ENCODE data around the gene FAM120A.

The FAM120A gene

DNA sequence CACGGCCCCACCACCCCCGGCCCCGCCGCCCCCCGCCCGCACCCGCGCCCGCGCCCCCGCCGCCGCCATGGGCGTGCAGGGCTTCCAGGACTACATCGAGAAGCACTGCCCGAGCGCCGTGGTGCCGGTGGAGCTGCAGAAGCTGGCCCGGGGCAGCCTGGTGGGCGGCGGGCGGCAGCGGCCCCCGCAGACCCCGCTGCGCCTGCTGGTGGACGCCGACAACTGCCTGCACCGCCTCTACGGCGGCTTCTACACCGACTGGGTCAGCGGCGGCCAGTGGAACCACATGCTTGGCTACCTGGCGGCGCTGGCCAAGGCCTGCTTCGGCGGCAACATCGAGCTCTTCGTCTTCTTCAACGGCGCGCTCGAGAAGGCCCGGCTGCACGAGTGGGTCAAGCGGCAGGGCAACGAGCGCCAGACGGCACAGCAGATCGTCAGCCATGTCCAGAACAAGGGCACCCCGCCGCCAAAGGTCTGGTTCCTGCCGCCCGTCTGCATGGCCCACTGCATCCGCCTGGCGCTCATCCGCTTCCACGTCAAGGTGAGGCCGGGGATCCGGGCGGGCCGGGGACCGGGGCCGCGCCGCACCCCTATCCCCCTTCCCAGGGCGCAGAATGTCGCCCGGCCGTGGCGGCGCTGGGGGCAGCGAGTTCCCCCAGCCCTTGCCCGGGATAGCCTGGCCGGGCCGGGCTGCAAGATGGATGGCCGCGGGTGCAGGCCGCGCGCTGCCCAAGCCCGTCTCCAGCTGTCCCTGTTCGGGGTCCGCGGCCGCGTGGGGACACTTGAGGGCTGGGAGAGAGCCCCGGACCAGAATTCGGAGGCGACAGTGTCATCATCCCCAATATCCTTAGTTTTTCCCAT lies 594 bp downstream of the FAM120A start:
- Histone ChIP-seq H3K36me3 (ENCODE audit: control insufficient read depth, insufficient read depth, low read length) (peaks cover 25% of the 10 kb centered on the region), H3K27me3 (ENCODE audit: control insufficient read depth, insufficient read depth, low read length) (no peaks in the 10 kb centered on the region), H3K9ac (ENCODE audit: low read depth, low read length) (peak overlapping the region; percentile 76), H3K4me3 (ENCODE audit: low read depth, low read length) (peak overlapping the region; percentile 86), H3K4me1 (ENCODE audit: control insufficient read depth, insufficient read depth, low read length) (peaks cover 17% of the 10 kb centered on the region), H3K27ac (ENCODE audit: low read depth, low read length) (peak overlapping the region; percentile 86), H3K9me3 (ENCODE audit: control insufficient read depth, insufficient read depth, low read length) (no peaks in the 10 kb centered on the region)

DNA sequence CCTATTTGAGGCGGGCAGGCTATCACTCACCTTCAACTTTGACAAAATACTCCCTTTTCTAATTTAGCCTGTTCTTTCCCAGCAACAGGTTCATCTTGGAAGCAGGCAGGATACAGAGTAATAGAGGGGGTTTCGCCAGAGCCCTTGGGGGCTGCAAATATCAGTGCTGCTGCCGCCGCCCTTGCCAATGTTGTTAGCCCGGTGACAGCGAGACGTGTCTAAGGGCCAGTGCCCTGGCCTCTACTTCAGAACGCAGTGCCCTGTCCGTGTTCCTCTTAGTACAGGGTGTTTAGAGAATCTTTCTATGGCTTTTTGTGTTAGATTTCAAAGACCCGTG lies 1.2 kb downstream of the FAM120A start:
- H3K4me3 ChIP-seq (ENCODE audit: low read depth, low read length): peak overlapping the region; percentile 86
- H3K9me3 ChIP-seq (ENCODE audit: control insufficient read depth, insufficient read depth, low read length): no peaks in the 10 kb centered on the region
- peaks cover 17% of the 10 kb centered on the region for H3K4me1 ChIP-seq (ENCODE audit: control insufficient read depth, insufficient read depth, low read length)
- peak overlapping the region; percentile 76; the same call in 1 of the 2 replicates for H3K9ac ChIP-seq (ENCODE audit: low read depth, low read length)
- H3K36me3 ChIP-seq (ENCODE audit: control insufficient read depth, insufficient read depth, low read length): peaks cover 19% of the 10 kb centered on the region
- no peaks in the 10 kb centered on the region for H3K27me3 ChIP-seq (ENCODE audit: control insufficient read depth, insufficient read depth, low read length)
- peak overlapping the region; percentile 86 for H3K27ac ChIP-seq (ENCODE audit: low read depth, low read length)

DNA sequence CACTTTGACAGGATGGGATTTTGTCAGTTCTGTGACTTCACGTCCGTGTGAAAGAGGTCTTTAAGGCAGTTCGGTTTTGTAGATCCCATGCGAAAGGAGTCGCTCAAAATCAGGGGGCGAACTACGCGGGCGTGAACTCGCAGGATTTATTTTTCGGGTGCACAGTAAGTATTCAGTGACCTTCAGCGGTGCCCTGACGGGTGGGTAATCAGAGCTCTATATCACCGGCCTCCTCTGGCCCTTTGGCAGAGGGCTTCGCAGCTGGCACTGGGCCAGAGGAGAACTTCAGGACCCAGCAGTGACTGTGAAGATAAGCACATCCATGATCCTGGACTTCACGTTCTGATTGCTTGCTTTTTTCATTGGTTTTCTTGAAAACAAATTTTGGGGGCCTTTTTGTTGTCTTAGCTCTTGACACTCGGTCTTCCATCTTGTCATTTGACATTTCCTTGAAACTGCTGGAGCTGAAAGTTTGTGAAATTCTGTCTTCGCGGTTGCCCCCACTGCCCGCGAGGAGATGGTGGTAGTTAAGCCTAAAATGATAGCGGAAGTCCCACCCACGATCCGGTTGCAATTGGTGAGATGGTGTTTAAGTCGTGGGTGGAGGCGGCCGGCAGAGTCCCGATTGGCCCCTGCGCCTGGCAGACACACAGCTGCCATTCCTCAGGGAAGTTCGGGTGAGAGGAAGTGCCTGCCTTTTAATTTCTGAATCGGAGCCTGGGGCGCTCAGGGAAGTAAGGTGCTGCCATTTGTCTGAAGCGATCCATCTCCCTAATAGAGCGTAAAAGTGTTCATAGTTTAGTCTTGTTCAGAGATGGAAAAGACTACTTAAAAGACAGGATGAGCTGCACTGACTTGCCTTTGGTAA lies 1.8 kb downstream of the FAM120A start, which contains the start of gene FAM120AOS:
FAM120AOS (minus strand) TSS at position 535 of the 868 bp plus-strand sequence. CDS start 872 bp downstream, outside the sequence.
- peak within 1 kb of the TSS; percentile 86 for H3K27ac ChIP-seq (ENCODE audit: low read depth, low read length)
- H3K36me3 ChIP-seq (ENCODE audit: control insufficient read depth, insufficient read depth, low read length): peaks cover 13% of the 10 kb centered on the region
- peak within 1 kb of the TSS; percentile 76 for H3K9ac ChIP-seq (ENCODE audit: low read depth, low read length)
- no peaks in the 10 kb centered on the region for H3K27me3 ChIP-seq (ENCODE audit: control insufficient read depth, insufficient read depth, low read length)
- H3K4me1 ChIP-seq (ENCODE audit: control insufficient read depth, insufficient read depth, low read length): peaks cover 21% of the 10 kb centered on the region
- peak within 1 kb of the TSS; percentile 86 for H3K4me3 ChIP-seq (ENCODE audit: low read depth, low read length)
- no peaks in the 10 kb centered on the region for H3K9me3 ChIP-seq (ENCODE audit: control insufficient read depth, insufficient read depth, low read length)

- H3K4me3 ChIP-seq (ENCODE audit: low read depth, low read length): no peak overlapping the region
- no peaks in the 10 kb centered on the region for H3K9me3 ChIP-seq (ENCODE audit: control insufficient read depth, insufficient read depth, low read length)
- peaks cover 37% of the 10 kb centered on the region for H3K4me1 ChIP-seq (ENCODE audit: control insufficient read depth, insufficient read depth, low read length)
- no peaks in the 10 kb centered on the region; the same call in 1 of the 2 replicates for H3K36me3 ChIP-seq (ENCODE audit: control insufficient read depth, insufficient read depth, low read length)
- no peaks in the 10 kb centered on the region for H3K27me3 ChIP-seq (ENCODE audit: control insufficient read depth, insufficient read depth, low read length)
- H3K27ac ChIP-seq (ENCODE audit: low read depth, low read length): no peak overlapping the region
- H3K9ac ChIP-seq (ENCODE audit: low read depth, low read length): no peak overlapping the region
These were observed 4.5 kb downstream of the FAM120A start for GRCh38 chr9:93456022-93456421.

DNA sequence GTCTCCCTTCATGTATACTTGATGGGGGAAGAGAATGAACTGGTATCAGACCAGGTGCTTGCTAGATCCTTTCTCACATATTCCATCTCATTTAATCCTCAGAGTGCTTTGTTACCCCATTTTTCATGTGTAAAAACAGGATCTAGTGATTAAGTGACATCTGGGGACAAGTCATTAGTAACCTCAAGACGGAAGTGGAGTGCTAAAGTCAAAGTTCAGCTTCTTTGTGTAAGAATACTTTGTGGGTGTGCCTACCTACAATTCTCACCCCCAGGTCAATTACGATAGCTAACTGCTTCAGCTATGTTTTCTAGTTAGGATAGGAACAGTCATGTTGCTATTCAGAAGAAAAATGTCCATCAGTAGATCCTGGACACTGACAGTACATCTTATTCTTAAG lies 5.0 kb downstream of the FAM120A start:
- peaks cover 39% of the 10 kb centered on the region for H3K4me1 ChIP-seq (ENCODE audit: control insufficient read depth, insufficient read depth, low read length)
- H3K9me3 ChIP-seq (ENCODE audit: control insufficient read depth, insufficient read depth, low read length): no peaks in the 10 kb centered on the region
- no peak overlapping the region for H3K4me3 ChIP-seq (ENCODE audit: low read depth, low read length)

DNA sequence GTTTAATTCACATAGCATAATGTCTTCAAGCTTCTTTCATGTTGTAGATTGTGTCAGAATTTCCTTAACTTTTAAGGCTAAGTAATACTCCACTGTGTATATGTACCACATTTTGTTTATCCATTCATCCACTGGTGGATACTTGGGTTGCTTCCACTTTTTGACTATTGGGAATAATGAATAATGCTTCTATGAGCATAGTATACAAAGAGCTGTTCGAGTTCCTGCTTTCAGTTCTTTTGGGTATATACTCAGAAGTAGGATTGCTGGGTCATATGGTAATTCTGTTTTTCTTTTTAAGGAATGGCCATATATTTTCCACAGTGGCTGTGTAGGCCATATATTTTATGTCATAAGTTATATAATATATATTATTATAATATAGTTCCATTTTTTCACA lies 5.5 kb downstream of the FAM120A start:
- H3K4me3 ChIP-seq (ENCODE audit: low read depth, low read length): no peak overlapping the region
- H3K9me3 ChIP-seq (ENCODE audit: control insufficient read depth, insufficient read depth, low read length): no peaks in the 10 kb centered on the region
- no peaks in the 10 kb centered on the region for H3K27me3 ChIP-seq (ENCODE audit: control insufficient read depth, insufficient read depth, low read length)
- H3K36me3 ChIP-seq (ENCODE audit: control insufficient read depth, insufficient read depth, low read length): no peaks in the 10 kb centered on the region; the same call in 1 of the 2 replicates
- no peak overlapping the region for H3K27ac ChIP-seq (ENCODE audit: low read depth, low read length)
- H3K9ac ChIP-seq (ENCODE audit: low read depth, low read length): no peak overlapping the region
- peaks cover 39% of the 10 kb centered on the region for H3K4me1 ChIP-seq (ENCODE audit: control insufficient read depth, insufficient read depth, low read length)

More for the DNA sequence above, 5.0 kb downstream of the FAM120A start:
- no peaks in the 10 kb centered on the region; the same call in 1 of the 2 replicates for H3K36me3 ChIP-seq (ENCODE audit: control insufficient read depth, insufficient read depth, low read length)
- no peak overlapping the region for H3K9ac ChIP-seq (ENCODE audit: low read depth, low read length)
- no peak overlapping the region for H3K27ac ChIP-seq (ENCODE audit: low read depth, low read length)
- H3K27me3 ChIP-seq (ENCODE audit: control insufficient read depth, insufficient read depth, low read length): no peaks in the 10 kb centered on the region

DNA sequence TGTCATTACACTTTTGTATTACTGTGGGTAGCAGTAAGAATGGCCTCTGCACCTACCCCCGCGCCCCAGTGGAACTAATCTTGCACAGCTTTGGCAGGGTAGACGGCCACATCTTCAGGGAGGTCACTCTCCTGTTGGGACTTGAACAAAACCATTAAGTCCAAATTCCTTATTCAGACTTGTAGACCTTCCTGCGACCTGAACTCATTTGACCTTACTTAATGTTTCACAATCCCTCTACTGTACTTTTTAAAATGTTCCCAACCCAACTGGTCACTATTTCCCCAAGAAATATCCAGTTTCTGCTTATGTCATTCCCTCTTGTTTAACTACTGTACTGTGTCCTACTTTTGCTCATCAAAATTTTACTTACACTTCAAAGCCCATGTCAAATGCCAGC lies 7.2 kb downstream of the FAM120A start:
- H3K27ac ChIP-seq (ENCODE audit: low read depth, low read length): no peak overlapping the region
- no peaks in the 10 kb centered on the region; the same call in 1 of the 2 replicates for H3K36me3 ChIP-seq (ENCODE audit: control insufficient read depth, insufficient read depth, low read length)
- peaks cover 39% of the 10 kb centered on the region for H3K4me1 ChIP-seq (ENCODE audit: control insufficient read depth, insufficient read depth, low read length)

DNA sequence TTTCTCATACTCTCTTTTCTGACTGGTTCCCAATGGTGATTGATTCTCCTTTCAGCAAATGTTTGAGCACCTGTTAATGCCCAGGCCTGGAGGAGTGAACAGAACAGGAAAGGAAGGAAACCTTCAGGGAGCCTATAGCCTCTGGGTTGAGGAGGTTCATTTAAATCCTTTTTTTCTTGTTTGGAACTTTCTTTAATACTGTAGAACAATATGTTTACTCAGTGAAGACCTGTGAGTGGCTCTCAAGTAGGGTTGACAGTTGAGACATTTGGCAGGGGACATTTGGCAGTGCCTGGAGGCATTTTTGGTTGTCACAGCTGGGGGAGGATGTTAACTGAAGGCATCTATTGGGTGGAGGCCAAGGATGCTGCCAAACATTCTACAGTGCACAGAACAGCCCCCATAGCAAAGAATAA lies 8.0 kb downstream of the FAM120A start:
- no peaks in the 10 kb centered on the region for H3K9me3 ChIP-seq (ENCODE audit: control insufficient read depth, insufficient read depth, low read length)
- H3K9ac ChIP-seq (ENCODE audit: low read depth, low read length): no peak overlapping the region
- H3K27ac ChIP-seq (ENCODE audit: low read depth, low read length): no peak overlapping the region
- peaks cover 39% of the 10 kb centered on the region for H3K4me1 ChIP-seq (ENCODE audit: control insufficient read depth, insufficient read depth, low read length)
- H3K27me3 ChIP-seq (ENCODE audit: control insufficient read depth, insufficient read depth, low read length): no peaks in the 10 kb centered on the region
- no peaks in the 10 kb centered on the region; the same call in 1 of the 2 replicates for H3K36me3 ChIP-seq (ENCODE audit: control insufficient read depth, insufficient read depth, low read length)
- no peak overlapping the region for H3K4me3 ChIP-seq (ENCODE audit: low read depth, low read length)

More for the DNA sequence above, 7.2 kb downstream of the FAM120A start:
- Histone ChIP-seq H3K9me3 (ENCODE audit: control insufficient read depth, insufficient read depth, low read length) (no peaks in the 10 kb centered on the region), H3K9ac (ENCODE audit: low read depth, low read length) (no peak overlapping the region), H3K4me3 (ENCODE audit: low read depth, low read length) (no peak overlapping the region), H3K27me3 (ENCODE audit: control insufficient read depth, insufficient read depth, low read length) (no peaks in the 10 kb centered on the region)

GRCh38 chr9:93460689-93461413 lies 9.4 kb downstream of the FAM120A start:
- H3K36me3 ChIP-seq (ENCODE audit: control insufficient read depth, insufficient read depth, low read length): no peaks in the 10 kb centered on the region
- H3K4me3 ChIP-seq (ENCODE audit: low read depth, low read length): no peak overlapping the region
- no peaks in the 10 kb centered on the region for H3K27me3 ChIP-seq (ENCODE audit: control insufficient read depth, insufficient read depth, low read length)
- H3K4me1 ChIP-seq (ENCODE audit: control insufficient read depth, insufficient read depth, low read length): peaks cover 44% of the 10 kb centered on the region
- no peak overlapping the region for H3K9ac ChIP-seq (ENCODE audit: low read depth, low read length)
- no peak overlapping the region for H3K27ac ChIP-seq (ENCODE audit: low read depth, low read length)
- no peaks in the 10 kb centered on the region for H3K9me3 ChIP-seq (ENCODE audit: control insufficient read depth, insufficient read depth, low read length)

DNA sequence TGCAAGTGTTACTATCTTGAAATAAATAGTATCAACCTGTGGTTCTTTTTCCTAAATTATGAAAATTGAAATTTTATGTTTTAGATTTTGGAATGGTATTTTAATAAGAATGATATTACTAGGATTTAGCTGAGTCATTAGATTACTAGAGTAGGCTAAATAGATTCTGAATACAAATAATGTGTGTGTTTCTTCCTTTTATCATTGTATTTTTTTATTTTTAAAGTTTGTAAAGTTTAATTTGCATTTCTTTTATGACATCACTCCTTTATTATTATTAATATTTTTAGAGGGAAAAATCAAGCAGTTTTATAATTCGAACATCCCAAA lies 9.9 kb downstream of the FAM120A start:
- H3K27ac ChIP-seq (ENCODE audit: low read depth, low read length): no peak overlapping the region
- H3K9me3 ChIP-seq (ENCODE audit: control insufficient read depth, insufficient read depth, low read length): no peaks in the 10 kb centered on the region
- H3K36me3 ChIP-seq (ENCODE audit: control insufficient read depth, insufficient read depth, low read length): no peaks in the 10 kb centered on the region
- peaks cover 47% of the 10 kb centered on the region for H3K4me1 ChIP-seq (ENCODE audit: control insufficient read depth, insufficient read depth, low read length)
- H3K9ac ChIP-seq (ENCODE audit: low read depth, low read length): no peak overlapping the region
- no peaks in the 10 kb centered on the region for H3K27me3 ChIP-seq (ENCODE audit: control insufficient read depth, insufficient read depth, low read length)
- no peak overlapping the region for H3K4me3 ChIP-seq (ENCODE audit: low read depth, low read length)

Data from HUES48 (cell line).